DOHH2 (cell line): ENCODE results near the gene NFE2L1.

Source experiments
- EZH2phosphoT487 ChIP-seq: fragments of 200-600 bp; sonication (generic); IDR thresholded peaks from 2 replicates; pipeline ENCODE4 v1.6.1; 2017; ENCODE audit warnings: borderline replicate concordance, mild to moderate bottlenecking, antibody characterized with exemption, low read length, moderate library complexity, mixed read lengths
- TF ChIP-seq, protein P1 (sequence below): fragments of 200-600 bp; sonication (generic); IDR thresholded peaks from one replicate; pipeline ENCODE4 v1.5.1; 2014; ENCODE audit warnings: antibody characterized with exemption, mild to moderate bottlenecking, low read depth, low read length; ENCODE audit not compliant: poor library complexity, severe bottlenecking

GRCh38 chr17:48051283-48051682 lies 3.1 kb downstream of the NFE2L1 start:
- TF ChIP-seq, protein P1, sequence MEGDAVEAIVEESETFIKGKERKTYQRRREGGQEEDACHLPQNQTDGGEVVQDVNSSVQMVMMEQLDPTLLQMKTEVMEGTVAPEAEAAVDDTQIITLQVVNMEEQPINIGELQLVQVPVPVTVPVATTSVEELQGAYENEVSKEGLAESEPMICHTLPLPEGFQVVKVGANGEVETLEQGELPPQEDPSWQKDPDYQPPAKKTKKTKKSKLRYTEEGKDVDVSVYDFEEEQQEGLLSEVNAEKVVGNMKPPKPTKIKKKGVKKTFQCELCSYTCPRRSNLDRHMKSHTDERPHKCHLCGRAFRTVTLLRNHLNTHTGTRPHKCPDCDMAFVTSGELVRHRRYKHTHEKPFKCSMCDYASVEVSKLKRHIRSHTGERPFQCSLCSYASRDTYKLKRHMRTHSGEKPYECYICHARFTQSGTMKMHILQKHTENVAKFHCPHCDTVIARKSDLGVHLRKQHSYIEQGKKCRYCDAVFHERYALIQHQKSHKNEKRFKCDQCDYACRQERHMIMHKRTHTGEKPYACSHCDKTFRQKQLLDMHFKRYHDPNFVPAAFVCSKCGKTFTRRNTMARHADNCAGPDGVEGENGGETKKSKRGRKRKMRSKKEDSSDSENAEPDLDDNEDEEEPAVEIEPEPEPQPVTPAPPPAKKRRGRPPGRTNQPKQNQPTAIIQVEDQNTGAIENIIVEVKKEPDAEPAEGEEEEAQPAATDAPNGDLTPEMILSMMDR = no peak
- TF ChIP-seq EZH2phosphoT487 = no peak
